Measurements from ENCODE around the gene MYO3A.
"Not testable (repeated sequence)": the region's sequence is repeated elsewhere in the genome, so short reads cannot be mapped to it uniquely, and the experiment has no call there.

The MYO3A gene

DNA sequence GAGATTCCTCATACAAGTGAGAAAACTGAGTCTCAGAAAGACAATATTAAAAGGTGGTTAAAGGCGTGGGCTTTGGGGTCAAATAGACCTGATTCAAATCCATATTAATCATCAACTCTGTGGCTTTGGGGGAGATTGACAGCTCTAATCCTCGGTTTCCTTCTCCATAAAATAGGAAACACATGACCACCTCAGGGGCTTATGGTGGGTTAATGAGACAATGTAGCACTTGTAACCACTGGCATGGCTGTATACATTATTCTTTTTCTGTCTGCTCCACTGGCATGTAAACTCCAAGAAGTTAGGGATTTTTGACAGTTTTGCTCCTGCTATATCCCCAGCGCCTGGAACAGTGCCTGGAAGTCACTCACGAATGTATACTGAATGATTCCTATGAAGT is 161.8 kb downstream of the MYO3A start:
- no peak for DNase-seq

DNA sequence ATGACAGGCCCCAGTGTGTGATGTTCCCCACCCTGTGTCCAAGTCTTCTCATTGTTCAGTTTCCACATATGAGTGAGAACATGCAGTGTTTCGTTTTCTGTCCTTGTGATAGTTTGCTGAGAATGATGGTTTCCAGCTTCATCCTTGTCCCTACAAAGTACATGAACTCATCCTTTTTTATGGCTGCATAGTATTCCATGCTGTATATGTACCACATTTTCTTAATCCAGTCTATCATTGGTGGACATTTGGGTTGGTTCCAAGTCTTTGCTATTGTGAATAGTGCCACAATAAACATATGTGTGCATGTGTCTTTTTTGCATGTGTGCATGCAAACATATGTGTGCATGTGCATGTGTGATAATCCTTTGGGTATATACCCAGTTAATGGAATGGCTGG is 163.5 kb downstream of the MYO3A start:
- DNase-seq: not testable (repeated sequence)

DNA sequence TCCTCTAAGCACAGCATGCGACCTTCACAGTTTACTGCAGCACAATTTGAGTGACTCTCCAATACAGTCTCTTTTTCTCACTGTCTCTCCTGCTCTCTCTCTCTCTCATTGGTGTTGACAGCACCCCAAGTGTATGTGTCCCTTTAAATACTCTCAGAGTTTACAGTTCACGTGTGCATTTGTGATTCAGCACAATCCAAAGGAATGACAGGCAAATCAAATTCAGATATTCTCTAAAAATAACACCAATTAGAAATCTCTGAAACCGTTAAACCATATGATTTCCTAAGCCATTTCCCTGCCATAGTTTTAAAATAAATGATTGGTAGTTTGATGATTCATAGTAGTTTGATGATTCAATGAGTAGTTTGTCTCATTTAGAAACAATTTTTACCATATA is 178.5 kb downstream of the MYO3A start:
- no peak for DNase-seq

DNA sequence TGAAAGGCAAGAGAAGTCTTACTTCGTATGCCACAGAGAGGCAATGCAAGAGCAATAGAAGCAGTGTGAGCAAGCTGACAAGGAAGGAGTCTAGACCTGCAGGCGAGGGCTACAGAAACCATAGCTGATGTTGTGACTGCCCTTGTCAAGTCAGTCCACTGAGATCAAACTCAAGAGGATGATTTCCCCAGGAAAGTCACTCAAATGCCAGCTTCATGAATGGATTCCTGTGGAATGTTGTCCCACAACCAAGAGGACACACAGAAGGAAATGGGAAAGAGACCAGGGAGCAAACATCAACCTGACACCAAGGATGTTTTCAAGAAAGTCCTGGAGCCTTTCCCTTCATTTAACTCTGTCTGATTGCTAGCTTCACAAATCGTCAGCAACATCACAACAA is 204.6 kb downstream of the MYO3A start:
- DNase-seq: no peak

DNA sequence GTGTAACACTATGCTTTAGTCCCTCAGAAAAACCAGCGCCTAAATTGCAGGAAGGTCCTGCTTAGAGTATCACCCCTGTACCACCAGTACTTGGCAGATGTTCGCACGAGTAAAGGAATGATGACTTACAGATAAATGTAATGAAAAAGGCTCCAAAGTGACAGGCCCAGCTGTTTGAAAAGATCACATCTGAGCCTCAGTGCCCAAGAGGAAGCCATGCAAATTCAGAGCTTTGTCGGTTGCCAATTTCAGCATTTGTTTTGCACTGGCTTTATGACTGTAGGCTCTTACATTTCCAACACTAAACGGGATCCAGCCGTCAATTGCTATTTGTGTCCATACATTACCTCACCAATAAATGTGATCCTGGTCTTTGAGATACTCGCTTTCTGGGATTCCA is 222.0 kb downstream of the MYO3A start:
- DNase-seq: no peak

DNA sequence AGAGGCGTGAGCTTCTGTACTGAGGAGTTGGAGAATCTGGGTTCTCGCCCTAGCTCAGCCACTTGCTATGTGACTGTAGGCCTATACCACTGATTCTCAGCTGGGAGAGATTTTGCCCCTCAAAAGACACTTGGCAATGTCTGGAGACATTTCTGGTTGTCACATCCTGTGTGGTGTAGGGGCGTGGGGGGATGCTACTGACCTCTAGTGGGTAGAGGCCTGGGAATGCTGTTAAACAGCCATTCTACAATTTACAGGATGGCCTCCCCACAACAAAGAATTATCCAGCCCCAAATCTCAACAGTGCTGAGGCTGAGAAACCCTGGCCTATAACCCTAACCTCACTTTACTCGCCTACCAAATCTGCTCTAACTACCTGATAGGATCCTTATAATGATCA is 223.7 kb downstream of the MYO3A start:
- no peak for DNase-seq

DNA sequence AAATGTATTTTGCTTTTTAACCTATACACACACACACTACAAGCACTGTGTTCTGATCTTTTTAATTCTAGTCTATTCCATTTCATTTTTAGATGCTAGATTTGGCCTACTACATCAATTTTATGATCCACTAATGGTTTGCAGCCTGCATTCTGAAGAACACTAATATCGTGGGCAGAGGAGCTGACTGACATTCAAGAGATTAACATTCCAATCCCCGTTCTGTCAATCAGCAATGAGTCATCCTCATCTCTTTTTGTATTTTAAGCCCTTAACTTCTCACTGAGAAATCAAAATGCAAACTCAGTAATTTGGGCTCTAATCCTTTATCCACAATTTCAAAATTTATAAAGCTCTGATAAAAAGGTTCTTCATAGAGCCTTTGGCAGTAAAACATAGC is 235.4 kb downstream of the MYO3A start:
- no peak for DNase-seq

DNA sequence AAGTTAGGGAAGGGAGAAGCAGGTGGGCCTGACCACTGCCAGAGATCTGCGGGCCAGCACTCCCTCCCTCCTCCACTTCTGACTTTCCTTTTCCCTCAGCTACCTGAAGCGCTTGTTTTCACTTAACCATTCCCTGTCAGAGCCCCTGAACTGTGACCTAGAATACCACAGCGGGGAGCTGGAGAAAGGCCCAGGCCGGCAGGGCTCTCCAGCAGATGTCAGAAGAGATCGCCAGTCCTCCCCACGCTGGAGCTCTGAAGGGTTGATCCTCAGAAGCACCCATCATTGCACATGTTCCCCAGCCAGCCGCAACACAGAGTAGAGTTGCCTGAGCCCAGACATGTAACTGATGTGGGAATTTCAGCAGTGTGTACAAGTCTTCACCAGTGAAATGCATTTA is 238.1 kb downstream of the MYO3A start:
- DNase-seq: no peak

DNA sequence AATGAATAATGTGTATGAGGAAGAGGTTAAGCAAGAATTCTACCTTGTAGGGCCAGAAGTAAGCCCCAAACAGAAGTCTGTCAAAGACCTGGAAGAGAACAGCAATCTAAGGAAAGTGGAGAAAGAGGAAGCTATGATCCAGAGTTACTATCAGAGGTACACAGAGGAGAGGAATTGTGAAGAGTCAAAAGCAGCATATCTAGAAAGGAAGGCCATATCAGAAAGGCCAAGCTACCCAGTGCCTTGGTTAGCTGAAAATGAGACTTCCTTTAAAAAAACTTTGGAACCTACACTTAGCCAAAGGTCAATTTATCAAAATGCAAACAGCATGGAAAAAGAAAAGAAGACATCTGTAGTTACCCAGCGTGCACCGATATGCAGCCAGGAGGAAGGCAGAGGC is 239.8 kb downstream of the MYO3A start:
- no peak for DNase-seq

DNA sequence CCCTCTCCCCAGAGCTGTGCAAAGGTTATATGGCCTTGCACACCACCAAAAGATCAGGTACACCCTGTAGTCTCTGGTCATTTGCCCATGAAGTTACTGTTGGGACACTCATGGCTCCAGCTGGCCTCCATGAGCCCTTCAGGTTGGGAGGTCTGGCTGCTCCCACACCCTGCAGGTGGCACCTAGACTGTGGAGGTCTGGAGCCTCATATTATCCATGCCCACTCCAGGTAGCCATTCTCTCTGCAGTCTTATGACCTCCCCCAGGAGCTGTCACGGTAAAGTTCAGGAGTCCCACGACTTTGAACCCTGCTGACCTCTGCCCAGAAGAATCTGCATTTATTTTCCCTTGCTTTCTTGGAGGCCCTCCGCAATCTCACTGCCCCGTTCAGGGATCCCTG is 243.3 kb downstream of the MYO3A start:
- DNase-seq: no peak

DNA sequence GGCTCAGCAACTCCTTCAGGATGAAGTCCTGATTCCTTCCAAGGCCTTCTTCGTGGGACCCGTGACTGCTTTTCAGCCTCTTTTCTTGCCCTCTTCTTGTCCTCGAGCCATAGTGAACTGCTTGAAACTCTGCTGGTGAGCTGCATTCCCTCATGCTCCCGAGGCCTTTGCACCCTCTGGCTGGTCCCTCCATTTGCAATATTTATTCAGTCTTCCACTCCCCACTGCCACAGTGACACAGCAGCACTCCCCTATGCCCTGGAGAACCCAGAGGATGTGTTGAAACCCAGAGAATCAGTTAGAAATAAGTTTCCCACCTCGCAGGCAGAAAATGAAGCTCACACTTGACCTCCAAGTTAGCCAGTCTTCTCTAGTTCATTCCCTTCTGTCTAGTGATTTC is 260.2 kb downstream of the MYO3A start:
- no peak for DNase-seq

DNA sequence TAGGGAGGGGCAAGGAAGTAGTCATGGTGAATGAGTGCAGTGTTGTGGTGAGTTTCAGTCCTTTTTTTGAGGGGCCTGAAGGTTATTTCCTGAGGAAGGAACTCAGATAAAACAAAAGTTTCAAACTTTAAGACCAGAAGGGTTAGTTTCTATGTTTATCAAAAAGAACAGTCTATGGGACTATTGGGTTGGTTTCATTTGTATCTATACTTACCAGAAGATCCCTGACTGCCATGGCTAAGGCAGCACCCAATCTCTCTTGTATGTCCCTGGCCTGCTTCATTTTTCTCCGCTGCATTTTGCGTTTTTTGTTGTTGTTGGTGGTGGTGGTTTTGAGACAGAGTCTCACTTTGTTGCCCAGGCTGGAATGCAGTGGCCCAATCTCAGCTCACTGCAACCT is 263.2 kb downstream of the MYO3A start:
- DNase-seq: no peak

DNA sequence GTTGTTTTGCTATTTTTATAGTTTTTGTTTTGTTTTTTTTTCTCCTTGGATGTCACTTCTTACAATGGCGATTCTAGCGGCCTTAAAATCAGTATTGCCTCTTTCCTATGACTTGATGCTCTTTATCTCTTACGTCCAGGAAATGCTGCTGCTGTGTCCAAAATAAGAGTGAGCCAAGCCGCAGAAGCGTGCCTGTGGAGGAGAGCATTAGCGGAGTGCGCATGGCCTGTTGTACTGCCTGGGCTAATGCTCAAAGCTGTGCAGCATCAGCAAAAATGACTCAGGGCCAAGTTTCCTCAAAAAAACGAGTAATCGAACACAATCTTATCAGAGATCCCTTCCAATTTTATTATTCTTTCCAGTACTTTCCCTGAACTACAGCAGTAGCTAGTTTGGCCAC is 264.1 kb downstream of the MYO3A start:
- no peak for DNase-seq

DNA sequence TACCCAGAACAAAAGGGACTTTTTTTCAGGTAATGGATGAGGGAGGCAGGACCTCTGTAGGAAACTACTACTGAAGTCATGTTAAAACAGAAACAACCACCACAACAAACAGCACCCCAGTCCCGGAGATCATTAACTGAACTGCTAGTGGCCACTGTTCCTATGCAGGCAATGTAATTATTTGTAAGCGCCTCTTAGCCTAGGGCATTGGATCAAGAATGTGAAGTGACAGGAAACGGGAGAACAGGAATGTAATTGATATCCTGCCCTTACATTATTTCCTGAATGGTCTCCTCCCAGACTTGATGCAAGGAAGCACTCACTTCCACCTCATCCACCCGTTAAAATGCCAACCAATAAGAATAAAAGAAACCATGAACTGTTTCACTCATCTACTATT is 265.8 kb downstream of the MYO3A start:
- DNase-seq: no peak

DNA sequence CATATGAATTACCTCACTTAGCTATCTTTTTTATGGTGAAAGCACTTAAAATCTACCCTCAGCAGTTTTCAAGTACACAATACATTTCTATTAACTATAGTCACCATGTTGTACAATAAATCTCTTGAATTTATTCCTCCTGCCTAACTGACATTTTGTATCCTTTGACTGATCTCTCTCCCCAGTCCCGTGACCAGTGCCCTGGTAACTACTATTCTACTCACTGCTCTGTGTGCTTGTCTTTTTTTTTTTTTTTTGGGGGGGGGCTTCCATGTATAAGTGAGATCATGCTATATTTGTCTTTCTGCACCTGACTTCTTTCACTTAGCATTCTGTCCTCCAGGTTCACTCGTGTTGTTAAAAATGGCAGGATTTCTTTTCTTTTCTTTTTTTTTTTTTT is 271.2 kb downstream of the MYO3A start:
- DNase-seq: no peak

DNA sequence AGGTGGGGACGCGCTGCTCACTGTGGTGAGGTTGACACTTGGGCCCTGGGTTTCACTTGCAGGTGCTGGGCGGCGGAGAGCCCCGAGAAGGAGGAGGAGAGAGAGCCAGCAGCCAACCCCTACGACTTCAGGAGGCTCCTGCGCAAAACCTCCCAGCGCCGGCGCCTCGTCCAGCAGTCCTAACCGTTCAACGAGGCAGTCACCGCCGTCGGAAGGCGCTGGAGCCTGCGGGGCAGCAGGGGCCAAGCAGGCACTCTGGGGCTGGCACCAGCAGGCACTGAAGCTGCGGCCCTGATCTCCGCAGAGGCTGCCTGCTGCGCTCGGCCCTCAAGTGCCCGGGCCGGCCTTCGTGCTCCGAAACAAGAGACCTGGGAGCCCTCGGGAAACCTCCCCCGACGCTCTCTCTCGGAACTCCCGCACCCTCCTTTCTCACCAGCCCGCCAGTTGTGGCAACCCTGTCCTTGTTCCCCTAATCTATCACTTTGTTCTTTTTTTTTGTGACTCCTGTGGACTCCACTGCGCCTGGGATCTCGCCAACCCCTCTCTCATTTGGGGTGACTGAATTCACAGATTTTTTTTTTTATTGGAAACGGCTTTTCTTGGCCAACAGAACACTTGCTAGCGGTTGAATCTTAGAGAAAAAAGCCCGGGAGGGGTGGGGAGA is 277.9 kb downstream of the MYO3A start:
- no peak for DNase-seq

DNA sequence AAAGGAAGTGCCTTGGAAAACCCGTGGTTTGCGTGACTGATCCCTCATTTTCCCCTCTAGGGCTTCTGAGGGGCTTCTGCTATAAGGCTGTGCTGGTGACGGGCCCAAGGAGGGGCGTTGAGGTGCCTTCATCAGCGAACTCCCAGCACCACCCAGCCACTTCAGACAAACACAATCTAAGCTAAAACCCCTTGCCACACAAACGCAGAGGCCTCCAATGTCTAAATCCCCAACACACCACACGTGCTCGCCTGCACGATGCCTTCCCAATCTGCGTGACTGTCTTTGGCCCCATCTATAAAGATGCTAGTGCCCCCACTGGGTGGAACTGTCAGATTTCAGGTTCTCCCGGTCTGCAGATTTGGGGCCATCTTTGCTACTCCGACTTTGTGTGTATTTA is 278.5 kb downstream of the MYO3A start:
- DNase-seq: no peak

DNA sequence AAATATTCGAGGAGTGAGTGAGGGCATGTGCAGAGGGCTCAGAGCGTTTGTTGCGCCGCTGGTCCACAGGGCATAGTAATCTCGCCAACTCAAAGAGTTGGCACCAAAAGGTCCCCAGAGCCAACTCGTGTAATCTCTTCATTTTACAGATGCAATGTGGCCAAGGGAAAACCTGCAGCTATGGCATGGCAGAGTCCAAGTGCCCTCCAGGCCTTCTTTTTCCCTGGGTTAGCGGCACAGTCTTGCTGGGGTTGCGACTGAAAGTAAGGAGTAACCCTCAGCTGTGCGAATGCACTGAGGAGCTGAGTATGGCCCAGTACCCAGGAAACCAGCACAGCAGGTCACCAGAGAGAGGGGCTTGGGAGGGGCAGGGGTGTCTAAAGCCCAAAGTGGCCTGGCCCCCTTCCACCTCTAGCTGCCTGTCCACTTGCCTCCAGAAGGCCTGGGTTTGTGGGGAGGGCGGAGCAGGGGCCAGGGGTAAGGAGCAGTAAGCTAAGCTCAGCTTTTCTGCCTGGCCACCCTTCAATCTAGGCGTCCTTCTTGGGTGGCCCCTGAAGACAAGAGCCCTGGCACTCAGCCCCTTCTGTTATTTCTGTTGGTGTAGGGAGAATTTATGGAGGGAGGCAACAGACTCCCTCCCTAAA is 279.2 kb downstream of the MYO3A start:
- DNase-seq: no peak

DNA sequence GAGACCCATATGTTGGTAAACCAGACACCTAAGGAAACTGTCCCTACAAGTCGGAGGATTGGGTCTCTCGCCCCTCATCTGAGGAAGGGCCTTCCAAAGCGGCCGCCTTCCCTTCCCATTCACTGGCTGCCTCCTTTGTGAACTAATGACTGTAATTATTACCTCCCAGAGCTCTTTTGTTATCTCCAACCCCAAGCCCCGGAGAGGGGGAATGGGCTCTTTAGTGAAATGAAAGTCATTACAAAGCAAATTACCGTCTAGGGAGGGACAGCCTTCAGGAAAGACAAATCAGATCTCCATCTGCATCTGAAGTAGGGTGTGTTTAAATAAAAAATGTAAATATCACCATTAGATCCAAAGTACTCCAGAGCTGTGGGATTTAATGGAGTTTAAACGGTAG is 280.0 kb downstream of the MYO3A start:
- no peak for DNase-seq

DNA sequence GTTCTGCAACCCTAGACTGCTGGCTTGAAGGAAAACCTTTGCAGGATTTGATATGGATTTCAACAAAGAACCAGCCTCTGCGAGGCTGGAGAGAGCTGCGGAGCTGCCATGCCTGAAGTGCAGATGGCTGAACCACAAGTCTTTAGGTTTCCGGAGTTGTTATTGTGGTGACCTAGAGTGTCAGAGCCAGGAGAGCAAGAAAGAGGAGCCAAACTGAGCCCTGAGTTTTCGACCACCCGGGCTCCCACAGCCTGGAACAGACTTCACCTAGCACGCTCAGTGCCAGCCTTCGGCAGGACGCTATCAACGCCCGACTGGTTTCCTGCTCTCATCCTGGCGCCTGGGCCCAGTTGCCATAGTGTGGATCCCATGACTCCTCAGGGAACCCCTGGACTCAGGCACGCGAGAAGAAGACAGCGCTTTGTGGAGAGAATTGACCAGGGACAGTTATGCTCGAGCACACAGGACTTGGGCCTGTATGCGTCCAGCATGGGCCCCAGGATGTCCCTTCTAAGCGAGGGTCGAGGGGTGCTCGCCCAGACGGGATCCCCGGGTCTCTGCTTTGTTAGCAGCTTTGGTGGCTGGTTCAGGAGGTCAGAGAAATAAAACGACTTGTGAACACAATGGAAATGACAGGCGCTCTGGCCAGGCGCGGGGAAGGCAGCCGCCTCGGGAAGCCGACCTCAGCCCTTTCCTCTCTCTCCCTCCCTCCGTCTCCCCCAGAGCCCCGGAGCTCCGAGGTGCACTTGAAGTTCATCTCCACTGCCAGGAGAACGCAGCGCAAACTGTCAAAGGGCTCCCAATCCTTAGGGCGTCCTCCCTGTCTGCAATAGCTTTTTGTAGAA is 280.7 kb downstream of the MYO3A start:
- no peak for DNase-seq

DNA sequence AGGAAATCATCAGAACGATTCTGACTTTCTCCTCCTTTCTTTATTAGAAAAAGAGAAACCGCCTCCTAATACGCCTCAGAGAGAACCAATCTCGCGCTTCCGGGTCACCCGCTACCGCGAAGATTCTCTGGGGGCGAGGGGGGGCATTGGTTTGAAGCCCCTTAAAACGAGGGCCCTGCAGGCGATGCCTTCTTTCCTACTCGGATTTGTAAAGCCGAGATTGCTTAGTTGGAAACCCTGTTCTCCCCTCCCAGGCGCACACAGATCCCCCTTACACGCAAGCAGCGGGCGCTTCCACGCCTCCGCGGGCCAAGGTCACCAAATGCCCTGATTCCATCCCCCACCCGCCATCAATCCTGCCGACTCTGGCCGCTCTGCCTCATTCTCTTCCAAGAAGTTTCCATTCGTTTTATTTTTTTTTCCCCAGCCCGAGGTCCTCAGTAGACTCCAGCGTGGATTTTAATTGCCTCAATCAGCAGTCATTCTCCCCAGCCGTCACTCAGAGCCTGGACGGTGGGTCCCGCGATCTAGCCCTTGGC is 281.4 kb downstream of the MYO3A start:
- DNase-seq: no peak

DNA sequence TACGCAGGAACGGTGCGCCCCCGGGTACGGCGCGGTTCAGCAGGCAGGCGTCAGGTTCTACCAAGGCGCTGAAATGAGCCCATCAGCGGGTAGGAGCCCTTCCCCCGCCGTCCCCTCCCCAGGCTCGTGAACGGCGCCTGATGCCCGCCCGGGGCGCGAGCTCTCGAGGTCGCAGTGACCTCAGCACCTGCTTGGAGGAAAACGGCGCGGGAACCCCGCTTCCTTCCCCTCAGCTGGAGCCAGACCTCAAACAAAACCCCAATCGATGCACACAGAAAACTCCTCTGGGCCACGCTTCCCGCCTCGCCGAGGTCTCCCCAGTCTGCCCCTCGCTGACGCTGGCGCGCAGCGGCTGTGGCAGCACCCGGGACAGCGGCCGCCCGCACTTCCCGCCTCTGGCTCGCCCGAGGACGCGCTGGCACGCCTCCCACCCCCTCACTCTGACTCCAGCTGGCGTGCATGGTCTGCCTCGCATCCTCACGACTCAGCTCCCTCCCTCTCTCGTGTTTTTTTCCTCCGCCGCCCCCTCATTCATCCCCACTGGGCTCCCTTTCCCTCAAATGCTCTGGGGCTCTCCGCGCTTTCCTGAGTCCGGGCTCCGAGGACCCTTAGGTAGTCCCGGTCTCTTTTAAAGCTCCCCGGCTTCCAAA is 282.0 kb downstream of the MYO3A start:
- no peak for DNase-seq

DNA sequence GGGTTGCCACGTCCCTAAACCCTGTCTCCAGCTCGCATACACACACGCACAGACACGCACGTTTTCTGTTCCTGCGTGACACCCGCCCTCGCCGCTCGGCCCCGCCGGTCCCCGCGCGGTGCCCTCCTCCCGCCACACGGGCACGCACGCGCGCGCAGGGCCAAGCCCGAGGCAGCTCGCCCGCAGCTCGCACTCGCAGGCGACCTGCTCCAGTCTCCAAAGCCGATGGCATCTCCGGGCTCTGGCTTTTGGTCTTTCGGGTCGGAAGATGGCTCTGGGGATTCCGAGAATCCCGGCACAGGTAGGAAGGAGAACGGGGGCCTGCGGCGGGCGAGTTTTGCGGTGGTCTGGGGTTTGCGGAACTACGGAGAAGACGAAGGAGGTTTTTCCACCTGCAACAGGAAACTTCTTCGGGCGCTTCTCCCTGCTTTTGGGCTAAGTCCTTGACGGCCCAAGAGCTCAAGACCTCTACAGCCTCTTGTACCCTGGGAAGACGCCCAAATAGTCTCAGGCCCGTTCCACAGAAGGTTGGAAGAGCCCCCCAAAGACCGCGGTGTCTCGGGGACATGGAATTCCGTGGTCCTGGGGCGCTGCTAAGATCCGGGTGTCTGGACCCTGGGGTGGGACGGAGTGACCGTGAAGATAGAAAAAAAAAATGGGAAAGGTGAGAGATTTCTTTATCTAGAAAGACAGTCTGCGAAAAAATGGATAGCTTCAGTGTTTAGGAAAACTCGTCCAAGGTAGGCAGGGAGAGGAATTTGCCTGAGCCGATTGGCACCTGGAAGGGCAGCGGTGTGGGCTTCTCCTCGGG is 282.8 kb downstream of the MYO3A start, which contains the start of gene GAD2:
Gene GAD2, plus strand, starts transcription at position 190 of the 811 bp plus-strand sequence. Its CDS starts 36 bp downstream, at position 226.
- no peak for DNase-seq
